ENCODE data around the gene HSD17B8.
A peak's percentile ranks its signal among the peaks of the same experiment; 100 is the strongest.
"Not testable (repeated sequence)": the region's sequence is repeated elsewhere in the genome, so short reads cannot be mapped to it uniquely, and the experiment has no call there.

HSD17B8 gene

DNA sequence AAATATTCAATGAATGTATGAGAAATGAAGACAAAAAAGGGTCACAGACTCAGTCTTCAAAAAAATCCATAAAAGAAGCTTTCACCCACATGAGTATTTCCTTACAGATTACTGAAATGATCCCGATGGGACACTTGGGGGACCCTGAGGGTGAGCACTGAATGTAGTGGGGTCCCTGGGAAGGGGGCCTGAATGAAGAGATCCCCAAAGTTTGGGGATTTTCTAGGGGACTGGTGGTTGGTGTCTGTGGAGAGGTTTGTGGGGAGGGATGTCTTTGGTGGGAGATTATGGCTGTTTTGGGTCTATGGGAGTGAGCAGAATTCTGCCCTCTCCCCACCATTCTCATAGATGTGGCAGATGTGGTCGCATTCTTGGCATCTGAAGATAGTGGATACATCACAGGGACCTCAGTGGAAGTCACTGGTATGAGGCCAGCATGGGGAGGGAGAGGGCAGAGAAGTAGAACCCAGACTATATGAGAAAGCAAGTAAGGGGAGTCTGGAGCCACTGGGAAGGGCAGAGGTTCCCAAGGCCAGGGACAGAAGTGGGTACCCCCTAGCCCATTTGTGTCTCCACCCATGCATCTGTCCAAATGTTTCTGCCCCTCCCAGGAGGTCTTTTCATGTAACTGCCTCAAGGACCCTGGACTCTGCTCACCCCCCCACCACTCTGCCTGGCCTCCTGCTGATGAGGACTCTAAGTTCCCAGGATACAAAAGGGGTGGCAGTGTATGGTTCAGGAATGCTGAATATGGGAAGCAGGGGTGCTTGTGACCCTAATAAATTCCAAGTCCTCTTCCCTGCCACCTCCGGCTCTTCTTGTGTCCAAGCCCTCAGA lies 1.8 kb downstream of the HSD17B8 start:
- no peak for DNase-seq (ENCODE audit: low spot score)

DNA sequence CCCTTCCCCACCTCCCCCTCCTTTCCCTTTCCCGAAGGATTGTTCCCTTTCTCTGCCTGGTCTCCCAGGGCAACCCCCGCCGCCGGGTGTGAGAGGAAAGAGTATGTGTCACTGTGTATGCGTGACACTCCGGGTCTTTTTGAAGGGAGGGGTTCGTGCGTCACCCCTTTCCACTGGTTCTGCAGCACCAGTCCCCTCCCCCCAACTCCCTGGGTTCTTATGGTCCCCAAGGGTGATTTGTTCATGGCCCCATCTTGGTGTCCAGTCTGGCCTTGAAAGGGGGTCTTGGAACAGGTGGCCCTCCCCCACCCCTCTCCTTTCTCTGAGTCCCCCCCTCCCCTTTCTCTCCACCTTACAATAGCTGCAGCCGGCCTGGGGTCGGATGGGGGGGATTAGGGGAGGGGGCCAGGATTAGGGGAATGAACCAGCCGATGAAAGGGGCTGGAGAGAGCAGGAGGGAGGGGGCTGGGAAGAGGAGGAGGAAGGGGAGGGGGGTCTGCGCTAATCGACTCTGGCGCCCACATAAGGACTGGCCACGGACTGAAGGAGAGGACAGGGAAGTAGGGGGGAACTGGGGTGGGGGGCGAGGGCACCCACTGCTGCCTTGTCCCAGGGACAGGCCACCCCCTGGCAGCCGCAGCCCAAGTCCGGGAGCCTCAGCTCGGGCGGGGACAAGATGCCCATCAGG lies 2.6 kb downstream of the HSD17B8 start:
- peak; percentile 71 for DNase-seq (ENCODE audit: low spot score)

DNA sequence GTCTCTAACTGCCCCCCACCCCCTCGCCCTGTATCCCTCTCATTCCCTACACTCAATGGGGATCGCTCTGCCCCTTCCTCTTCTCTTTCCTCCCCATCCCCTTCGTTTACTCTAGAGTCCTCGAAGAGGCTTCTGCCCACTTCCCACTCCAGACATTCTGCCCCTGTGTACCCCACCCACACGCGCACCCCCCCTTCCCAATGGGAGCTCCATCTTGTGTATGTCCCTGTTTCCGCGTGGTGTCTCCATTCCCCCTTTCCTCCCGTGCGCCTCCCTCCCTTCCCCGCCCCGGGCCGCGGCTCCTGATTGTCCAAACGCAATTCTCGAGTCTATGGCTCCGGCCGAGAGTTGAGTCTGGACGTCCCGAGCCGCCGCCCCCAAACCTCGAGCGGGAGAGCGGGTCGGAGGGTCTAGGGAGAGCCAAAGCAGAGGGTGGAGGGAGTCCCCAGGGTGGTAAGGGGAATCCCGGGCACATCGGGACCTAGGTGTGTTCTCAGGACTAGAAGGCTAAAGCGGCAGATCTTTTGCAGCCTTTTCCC lies 3.2 kb downstream of the HSD17B8 start:
- DNase-seq (ENCODE audit: low spot score), result peak; percentile 71

DNA sequence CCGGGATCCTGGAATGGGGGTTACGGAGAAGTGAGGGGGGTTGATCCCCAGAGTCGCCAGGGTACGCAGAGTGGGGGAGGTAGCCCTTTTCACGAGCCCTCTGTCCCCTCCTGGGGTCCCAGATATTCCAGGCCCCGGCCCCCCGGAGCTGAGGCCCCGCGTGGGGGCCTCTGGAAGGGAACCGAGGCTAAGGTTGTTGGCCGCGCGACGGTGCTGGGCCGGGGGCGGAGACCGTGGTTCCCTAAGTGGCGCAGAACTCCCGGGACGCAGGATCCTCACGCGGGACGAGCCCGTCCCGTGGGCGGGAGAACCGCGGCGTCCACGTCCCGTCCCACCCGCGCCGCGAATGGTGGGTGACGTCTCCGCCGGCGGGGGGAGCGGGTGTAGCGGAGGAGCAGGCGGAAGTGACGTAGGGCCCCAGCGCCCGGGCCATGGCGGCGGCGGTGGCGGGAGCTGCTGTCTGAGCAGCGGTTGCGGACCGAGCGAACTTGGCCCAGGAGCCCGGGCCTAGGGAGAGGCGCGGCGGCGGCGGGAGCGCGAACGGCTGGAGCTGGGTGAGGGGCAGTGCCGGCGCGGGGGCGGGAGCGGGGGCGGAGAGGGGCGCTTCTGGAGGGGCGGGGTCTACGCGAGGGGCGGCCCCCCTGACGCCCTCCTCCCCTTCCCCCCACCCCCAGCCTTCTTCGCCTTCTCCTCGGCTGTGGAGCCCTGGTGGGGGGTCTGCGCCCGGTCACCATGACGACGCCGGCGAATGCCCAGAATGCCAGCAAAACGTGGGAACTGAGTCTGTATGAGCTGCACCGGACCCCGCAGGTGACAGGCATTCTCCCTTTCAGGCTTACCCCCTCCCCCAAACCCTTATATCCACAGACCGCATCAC lies 3.9 kb downstream of the HSD17B8 start, which contains the start of gene RING1:
Gene RING1, plus strand, starts transcription at position 410 of the 877 bp plus-strand sequence. Its CDS starts 323 bp downstream, at position 733.
- peak; percentile 97 for DNase-seq (ENCODE audit: low spot score)

DNA sequence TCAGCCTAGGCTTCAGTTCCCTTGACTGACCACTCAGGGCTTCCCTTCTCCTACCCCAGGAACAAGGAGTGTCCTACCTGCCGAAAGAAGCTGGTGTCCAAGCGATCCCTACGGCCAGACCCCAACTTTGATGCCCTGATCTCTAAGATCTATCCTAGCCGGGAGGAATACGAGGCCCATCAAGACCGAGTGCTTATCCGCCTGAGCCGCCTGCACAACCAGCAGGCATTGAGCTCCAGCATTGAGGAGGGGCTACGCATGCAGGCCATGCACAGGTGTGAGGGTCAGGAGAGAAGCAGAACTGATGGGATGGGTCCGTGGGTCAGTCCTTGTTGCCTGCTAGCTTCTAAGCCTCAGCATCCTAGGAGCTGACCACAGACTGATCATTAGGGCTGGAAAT lies 5.4 kb downstream of the HSD17B8 start:
- no peak for DNase-seq (ENCODE audit: low spot score)

DNA sequence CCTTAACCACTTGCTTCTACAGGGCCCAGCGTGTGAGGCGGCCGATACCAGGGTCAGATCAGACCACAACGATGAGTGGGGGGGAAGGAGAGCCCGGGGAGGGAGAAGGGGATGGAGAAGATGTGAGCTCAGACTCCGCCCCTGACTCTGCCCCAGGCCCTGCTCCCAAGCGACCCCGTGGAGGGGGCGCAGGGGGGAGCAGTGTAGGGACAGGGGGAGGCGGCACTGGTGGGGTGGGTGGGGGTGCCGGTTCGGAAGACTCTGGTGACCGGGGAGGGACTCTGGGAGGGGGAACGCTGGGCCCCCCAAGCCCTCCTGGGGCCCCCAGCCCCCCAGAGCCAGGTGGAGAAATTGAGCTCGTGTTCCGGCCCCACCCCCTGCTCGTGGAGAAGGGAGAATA lies 6.7 kb downstream of the HSD17B8 start:
- no peak for DNase-seq (ENCODE audit: low spot score)

DNA sequence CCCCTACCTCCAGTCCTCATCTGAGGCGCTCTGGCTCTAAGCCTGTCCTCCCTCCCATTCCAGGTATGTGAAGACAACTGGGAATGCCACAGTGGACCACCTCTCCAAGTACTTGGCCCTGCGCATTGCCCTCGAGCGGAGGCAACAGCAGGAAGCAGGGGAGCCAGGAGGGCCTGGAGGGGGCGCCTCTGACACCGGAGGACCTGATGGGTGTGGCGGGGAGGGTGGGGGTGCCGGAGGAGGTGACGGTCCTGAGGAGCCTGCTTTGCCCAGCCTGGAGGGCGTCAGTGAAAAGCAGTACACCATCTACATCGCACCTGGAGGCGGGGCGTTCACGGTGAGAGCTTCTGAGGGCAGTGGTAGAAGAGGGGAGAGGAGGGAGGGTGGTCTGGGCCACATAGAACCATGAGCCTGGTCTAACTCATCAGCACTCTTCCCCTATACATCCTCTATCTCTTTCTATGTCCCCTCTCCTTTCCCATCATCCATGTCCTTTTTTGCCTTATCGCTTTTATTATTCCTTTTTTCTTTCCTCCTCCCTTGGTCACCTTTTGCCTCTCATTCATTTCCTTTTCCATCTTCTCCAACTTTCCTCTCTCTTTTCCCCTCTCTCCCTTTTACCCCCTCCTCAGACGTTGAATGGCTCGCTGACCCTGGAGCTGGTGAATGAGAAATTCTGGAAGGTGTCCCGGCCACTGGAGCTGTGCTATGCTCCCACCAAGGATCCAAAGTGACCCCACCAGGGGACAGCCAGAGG lies 7.4 kb downstream of the HSD17B8 start:
- DNase-seq (ENCODE audit: low spot score), result no peak

DNA sequence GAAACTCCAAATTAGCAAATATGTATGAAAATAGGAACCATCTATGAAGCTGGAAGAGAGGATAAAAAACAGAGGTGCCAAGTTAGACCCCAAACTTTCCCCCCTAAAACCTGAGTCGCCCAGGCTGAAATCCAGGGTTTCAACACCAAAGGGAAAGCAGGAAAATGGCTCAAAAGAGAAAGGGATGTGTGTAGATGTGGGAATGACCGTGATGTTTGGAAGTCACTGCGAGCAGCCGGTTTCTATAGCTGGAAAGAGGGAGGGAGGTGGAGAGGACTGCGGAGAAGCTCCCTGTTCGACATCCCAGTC lies 8.4 kb downstream of the HSD17B8 start:
- DNase-seq (ENCODE audit: low spot score), result no peak

DNA sequence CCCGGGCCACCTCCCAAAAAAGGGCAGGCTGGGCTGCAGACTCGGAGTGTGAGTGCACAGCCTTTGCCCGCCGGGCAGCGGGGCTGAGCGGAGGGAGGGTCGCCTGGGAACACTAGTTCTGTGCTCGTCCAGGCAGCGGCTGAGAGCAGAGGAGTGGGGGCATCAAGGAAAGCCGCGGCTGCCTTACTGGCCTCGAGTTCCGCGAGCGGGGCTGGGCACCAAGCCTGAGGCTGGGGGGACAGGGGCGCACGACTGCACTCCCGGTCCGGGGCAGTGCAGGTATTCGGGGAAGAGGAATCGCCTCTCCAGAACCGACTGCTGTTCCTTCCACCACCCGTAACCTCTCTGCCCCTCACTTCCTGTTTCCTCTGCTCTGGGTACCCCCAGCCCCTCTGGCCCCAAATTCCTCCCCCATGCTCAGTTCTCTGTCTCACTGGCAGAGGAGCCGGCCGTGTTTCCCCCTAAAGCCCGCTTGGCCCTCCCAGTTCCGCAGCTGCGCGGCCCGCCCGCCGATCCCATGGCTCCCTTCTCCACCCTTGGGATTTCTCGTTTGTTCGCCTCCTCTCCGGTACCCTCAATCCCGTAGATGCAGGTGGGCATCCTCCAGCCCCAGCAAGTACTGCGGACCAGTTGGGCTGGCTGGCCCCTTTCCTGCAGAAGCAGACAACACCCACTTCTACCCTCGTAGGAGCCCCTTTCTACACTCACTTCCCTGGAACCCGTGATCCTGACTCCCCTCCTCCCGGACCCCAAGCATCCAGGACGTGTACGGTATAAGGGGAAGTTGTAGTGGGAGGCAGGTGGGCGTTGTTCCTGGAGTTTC lies 8.9 kb downstream of the HSD17B8 start:
- peak; percentile 59 for DNase-seq (ENCODE audit: low spot score)

DNA sequence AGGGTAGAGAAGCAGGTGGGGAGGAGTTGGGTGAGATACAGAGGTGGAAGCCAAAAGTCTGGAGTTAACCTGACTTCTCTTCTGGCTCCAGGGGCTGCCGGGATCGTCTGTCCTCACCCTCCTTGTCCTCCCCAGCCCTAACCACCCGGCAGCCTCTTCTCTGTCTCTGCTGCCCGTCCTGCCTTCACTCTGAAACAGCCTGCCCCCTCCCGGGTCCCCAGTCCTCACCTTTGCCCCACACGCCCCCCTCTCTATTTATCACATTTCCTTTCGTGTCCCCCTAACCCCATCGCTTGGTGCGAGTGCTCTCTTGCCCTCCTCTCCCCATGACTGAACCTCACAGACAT lies 9.5 kb downstream of the HSD17B8 start:
- no peak for DNase-seq (ENCODE audit: low spot score)

DNA sequence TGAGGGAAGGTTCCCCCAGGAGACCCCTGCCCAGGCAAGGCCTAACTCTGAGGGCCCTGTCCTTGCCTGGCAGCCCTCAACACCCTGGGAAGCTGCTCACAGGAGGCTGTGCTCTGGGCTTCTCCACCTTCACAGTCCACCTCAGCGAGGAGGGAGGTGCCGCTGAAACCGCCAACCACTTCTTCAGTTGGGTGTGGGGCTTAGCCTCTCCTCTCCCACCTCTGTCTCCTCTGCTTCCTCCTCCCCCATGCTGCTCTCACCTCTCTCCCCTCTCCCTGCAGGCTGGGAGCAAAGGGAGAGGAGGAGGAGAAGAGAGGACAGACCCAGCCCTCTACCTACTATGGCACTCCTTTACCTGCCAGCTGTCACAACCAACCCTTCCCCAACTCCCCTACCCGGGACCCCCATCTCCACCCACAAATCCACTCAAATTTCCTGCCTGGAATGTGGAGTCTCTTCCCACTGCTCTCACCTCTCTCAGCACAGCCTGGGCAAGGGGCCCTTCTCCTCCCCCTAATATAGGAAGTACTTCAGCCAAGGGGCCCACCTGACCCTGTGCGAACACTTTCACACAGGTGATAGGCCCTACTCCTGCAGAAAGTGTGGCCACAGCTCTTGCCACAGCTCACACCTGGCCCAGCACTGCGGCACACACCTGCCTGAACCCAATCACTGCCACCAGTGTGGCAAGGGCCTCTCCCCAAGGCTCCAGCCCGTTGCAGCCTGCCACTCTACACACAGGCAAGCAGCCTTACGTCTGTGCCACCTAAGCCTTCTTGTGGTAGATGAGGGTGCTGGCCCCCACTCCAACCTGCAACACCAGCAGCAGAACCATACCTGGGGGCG lies 11.0 kb downstream of the HSD17B8 start:
- DNase-seq (ENCODE audit: low spot score), result no peak

DNA sequence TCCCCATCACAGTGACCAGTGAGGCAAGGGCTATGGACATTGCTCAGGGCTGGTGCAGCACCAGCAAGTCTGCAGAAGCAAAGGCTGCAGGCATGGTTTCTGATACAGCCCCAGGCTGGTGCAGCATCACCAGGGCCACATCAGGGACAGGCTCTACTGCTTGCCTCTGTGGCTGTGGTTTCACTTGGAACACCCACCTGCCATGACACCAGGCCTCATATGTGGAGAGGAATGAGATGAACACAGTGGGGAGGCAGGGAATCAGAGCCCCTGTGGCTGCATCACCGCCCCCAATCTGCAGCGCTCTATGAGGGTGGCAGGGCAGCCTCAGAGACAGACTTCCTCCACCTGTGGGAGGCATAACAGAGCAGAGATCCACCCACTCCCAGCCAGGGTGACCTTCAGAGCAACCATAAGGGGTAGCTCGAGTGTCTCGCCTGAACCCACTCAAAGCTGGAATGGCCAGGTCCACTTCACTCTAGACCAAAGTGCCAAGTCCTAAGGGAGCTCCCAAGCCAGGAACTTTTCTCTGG lies 11.7 kb downstream of the HSD17B8 start:
- no peak for DNase-seq (ENCODE audit: low spot score)

DNA sequence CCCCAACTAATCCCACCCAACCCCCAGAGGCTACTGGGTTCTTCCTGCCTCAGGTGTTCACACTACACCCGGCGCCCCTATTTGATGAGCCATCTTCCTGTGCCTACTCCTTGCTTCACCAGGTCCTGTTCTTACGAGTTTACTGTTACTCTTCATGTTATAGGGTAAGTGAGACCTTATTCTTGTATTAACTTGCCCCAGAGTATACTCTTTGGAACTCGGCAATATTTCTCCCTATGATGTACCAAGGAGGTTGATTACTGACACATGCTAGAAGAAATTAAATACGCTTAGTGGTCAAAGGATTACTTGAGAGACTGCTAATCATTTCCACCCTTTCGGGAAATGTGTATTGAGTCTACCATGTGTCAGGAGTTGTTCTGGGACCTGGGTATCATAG lies 12.8 kb downstream of the HSD17B8 start:
- no peak for DNase-seq (ENCODE audit: low spot score)

DNA sequence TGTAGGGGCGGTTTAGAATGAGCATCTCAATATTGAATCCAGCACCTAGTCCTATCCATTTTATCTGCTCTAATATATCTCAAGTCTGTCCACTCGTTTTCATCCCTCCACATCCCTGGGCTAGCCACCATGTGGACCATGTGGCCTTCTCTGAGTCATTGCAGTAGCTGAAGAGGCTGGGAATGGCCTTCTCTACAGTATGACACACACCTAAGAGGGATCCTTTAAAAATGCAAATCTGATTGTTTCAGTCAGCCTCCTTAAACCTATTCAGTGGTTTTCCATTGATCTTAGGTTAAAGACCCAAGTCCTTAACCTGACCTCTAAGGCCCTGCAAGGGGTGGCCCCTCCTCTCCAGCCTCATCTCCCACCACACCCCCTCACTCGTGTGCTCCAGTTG lies 13.2 kb downstream of the HSD17B8 start:
- DNase-seq (ENCODE audit: low spot score), result no peak

DNA sequence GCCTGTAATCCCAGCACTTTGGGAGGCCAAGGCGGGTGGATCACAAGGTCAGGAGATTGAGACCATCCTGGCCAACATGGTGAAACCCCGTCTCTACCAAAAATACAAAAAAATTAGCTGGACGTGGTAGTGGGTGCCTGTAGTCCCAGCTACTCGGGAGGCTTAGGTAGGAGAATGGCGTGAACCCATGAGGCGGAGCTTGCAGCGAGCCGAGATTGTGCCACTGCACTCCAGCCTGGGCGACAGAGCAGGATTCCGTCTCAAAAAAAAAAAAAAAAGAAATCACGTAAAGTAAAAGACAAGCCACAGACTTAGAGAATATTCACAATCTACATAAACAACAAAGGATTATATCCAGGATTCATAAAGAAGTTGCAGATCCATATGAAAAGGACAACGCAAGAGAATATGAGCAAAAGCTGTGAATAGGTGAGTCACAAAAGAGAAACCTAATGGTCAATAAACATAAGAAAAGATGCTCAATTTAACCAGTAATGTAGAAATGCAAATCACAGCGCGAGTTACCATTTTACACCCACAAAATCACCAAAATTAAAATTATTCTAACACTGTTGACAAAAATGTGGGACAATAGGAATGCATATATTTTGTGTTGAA lies 22.2 kb downstream of the HSD17B8 start:
- not testable (repeated sequence) for DNase-seq (ENCODE audit: low spot score)

DNA sequence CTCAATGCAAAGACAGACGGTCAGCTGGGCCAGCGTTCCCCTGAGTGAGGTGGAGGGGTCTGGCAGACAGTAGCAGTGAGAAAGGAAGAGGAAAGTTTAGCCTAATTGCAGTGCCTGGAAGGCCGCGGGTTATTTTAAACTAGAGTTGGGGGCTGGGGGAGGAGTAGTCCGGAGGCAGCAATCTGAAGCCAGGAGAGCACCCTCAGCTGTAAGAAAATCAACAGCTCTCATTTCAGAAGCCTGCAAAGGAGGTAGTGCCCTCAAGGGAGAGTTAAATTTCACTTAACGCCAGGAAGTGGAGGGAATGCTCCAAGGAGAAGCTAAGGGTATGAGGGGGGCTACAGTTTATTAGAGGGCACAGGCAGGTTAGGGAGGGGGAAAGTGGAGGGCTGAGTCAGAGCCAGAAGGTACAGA lies 30.8 kb downstream of the HSD17B8 start:
- no peak for DNase-seq (ENCODE audit: low spot score)

DNA sequence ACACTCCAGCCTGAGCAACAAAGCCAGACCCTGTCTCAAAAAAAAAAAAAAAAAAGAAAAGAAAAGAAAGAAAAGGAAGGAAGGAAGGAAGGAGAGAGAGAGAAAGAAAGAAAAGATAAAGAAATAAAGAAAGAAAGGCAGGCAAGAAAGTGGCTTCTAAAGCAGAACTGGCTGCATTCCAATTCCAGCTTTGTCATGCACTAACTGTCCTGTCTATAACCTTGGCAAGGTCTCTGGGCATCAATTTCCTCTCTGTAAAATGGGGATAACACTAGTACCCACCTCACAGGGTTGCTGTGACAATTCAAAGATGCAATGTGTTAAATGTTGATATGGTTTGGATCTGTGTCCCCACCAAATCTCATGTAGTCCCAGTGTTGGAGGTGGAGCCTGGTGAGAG lies 31.9 kb downstream of the HSD17B8 start:
- DNase-seq (ENCODE audit: low spot score), result no peak

DNA sequence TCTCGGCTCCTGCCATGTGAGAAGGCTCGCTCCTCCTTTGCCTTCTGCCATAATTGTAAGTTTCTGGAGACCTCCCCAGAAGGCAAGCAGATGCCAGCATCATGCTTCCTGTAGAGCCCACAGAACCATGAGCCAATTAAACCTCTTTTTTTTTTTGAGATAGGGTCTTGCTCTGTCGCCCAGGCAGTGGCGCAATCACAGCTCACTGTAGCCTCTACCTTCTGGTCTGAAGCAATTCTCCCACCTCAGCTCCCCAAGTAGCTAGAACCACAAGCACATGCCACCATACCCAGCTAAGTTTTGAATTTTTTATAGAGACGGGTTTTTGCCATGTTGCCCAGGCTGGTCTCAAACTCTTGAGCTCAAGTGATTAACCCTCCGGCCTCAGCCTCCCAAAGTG lies 32.4 kb downstream of the HSD17B8 start:
- no peak for DNase-seq (ENCODE audit: low spot score)

DNA sequence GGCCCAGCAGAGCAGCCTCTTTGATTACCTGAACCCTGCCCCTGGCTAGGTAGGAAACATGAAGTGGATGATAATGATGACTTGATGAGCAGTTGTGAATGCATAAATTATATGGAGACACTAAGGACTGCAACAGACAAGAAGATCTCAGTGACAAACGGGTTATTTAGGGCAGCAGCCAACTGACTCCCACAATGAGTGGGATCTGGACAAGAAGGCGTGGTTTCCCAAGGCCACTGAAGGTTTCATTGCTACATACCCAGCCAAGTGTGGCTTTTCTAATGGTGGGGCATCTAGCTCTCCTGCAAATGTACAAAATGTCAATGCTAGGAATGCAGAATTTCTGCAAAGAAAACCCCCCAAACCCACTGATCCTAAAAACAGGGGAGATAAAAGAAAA lies 33.3 kb downstream of the HSD17B8 start:
- DNase-seq (ENCODE audit: low spot score), result no peak

Data from AG20443 (cell line).